Astrocyte (in vitro differentiated cells and primary cell): ENCODE data around the gene GUCY2C. TPM values are rescaled to one million over a fixed set of nuclear protein-coding genes. Genes with fewer than 3 reads are reported as not detected.

ENCODE experiments used
- DNase-seq: peaks from one replicate; pipeline ENCODE4 v3.0.0-alpha.2; 2010; ENCODE audit warnings: low read depth
- FAIRE-seq: peaks from 2 replicates; lab custom pipeline; 2011; peaks lifted over from hg19 to GRCh38; lab: Jason Lieb, UNC
- H2AFZ ChIP-seq: 2 replicates; pipeline ENCODE4 v1.6.0; 2012; ENCODE audit warnings: low read depth, low read length, inconsistent platforms
- H3K27ac ChIP-seq: 2 replicates; pipeline ENCODE4 v1.5.1; 2011; ENCODE audit warnings: low read depth, low read length, inconsistent platforms
- H3K27me3 ChIP-seq: 2 replicates; pipeline ENCODE4 v1.6.0; 2011; ENCODE audit warnings: low read length, inconsistent platforms; ENCODE audit not compliant: insufficient read depth
- H3K36me3 ChIP-seq: 2 replicates; pipeline ENCODE4 v1.5.1; 2011; ENCODE audit warnings: low read length, inconsistent platforms; ENCODE audit not compliant: insufficient read depth
- H3K4me1 ChIP-seq: 2 replicates; pipeline ENCODE4 v1.5.1; 2011; ENCODE audit warnings: low read length, inconsistent platforms; ENCODE audit not compliant: insufficient read depth
- H3K4me2 ChIP-seq: 2 replicates; pipeline ENCODE4 v1.6.0; 2012; ENCODE audit warnings: low read length, inconsistent platforms
- H3K4me3 ChIP-seq: 2 replicates; pipeline ENCODE4 v1.5.1; 2011; ENCODE audit warnings: low read depth, mild to moderate bottlenecking, low read length, inconsistent platforms; ENCODE audit not compliant: insufficient read depth
- H3K79me2 ChIP-seq: 2 replicates; pipeline ENCODE4 v1.6.0; 2012; ENCODE audit warnings: mild to moderate bottlenecking, low read length, inconsistent platforms; ENCODE audit not compliant: insufficient read depth
- H3K9ac ChIP-seq: 2 replicates; pipeline ENCODE4 v1.6.0; 2012; ENCODE audit warnings: mild to moderate bottlenecking, low read length, inconsistent platforms
- H3K9me3 ChIP-seq: 2 replicates; pipeline ENCODE4 v1.5.1; 2012; ENCODE audit warnings: low read depth, mild to moderate bottlenecking, low read length, inconsistent platforms; ENCODE audit not compliant: insufficient read depth
- H4K20me1 ChIP-seq: 2 replicates; pipeline ENCODE4 v1.6.0; 2012; ENCODE audit warnings: low read length, inconsistent platforms; ENCODE audit not compliant: insufficient read depth
- H3K27ac Mint-ChIP-seq: one replicate; pipeline ENCODE4 v1.8.0; 2021; ENCODE audit warnings: mild to moderate bottlenecking, mixed read lengths; ENCODE audit not compliant: unreplicated experiment
- H3K27me3 Mint-ChIP-seq: one replicate; pipeline ENCODE4 v1.8.0; 2021; ENCODE audit warnings: low read depth, mixed read lengths; ENCODE audit not compliant: unreplicated experiment
- H3K36me3 Mint-ChIP-seq: one replicate; pipeline ENCODE4 v1.8.0; 2021; ENCODE audit warnings: low read depth, mixed read lengths; ENCODE audit not compliant: unreplicated experiment
- H3K4me1 Mint-ChIP-seq: one replicate; pipeline ENCODE4 v1.8.0; 2021; ENCODE audit warnings: low read depth, mixed read lengths; ENCODE audit not compliant: unreplicated experiment
- H3K4me3 Mint-ChIP-seq: one replicate; pipeline ENCODE4 v1.8.0; 2021; ENCODE audit warnings: mild to moderate bottlenecking, moderate library complexity, mixed read lengths; ENCODE audit not compliant: unreplicated experiment
- H3K9me3 Mint-ChIP-seq: one replicate; pipeline ENCODE4 v1.8.0; 2021; ENCODE audit warnings: mild to moderate bottlenecking, mixed read lengths; ENCODE audit not compliant: unreplicated experiment
- CTCF ChIP-seq: IDR thresholded peaks from 2 replicates; pipeline ENCODE4 v1.5.1; 2011; ENCODE audit warnings: low read depth, mild to moderate bottlenecking, inconsistent platforms, low read length, moderate library complexity; ENCODE audit not compliant: insufficient read depth
- EZH2 ChIP-seq: IDR thresholded peaks from 2 replicates; pipeline ENCODE4 v1.6.1; 2012; ENCODE audit warnings: mild to moderate bottlenecking, low read length, inconsistent platforms; ENCODE audit not compliant: insufficient read depth
- total RNA-seq: library from RNA; stranded (reverse); gene quantifications from 2 replicates; pipeline ENCODE4 v1.2.1, GENCODE V29; 2021

The GUCY2C gene
- total RNA-seq, 1 donor from 2014 or later = 0.09 TPM

DNA sequence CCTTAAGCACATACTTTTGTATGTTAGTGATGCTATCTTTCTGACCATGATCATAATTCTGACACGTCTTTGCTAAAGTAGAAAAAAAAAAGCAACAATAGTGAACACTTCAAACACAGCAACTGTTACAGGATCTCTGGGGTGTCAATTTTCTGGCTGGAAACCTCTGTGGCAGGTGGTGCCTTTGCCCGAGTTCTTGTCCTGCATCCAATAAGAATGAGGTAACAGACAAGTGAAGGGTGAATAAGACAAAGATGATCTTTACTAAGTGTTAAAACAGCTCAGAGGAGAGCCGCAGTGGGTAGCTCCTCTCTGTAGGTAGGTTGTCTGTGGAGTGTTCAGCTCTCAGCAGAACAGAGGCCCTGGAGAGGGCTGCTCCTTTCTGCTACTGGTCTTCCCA is 107.8 kb downstream of the GUCY2C start:
- peaks cover 6% of the 10 kb centered on the region for H3K27me3 Mint-ChIP-seq
- DNase-seq = no peak
- no peak overlapping the region for H3K9ac ChIP-seq
- H3K79me2 ChIP-seq = no peaks in the 10 kb centered on the region
- H3K4me3 ChIP-seq = no peak overlapping the region
- H2AFZ ChIP-seq = no peak overlapping the region
- H3K9me3 ChIP-seq = no peaks in the 10 kb centered on the region
- no peak overlapping the region for H3K4me3 Mint-ChIP-seq
- no peak overlapping the region for H3K27ac ChIP-seq
- no peaks in the 10 kb centered on the region for H3K4me1 ChIP-seq
- FAIRE-seq = no peak
- TF ChIP-seq EZH2 = no peak
- TF ChIP-seq CTCF = no peak
- H3K36me3 Mint-ChIP-seq = no peaks in the 10 kb centered on the region
- no peaks in the 10 kb centered on the region for H4K20me1 ChIP-seq
- no peak overlapping the region for H3K4me2 ChIP-seq
- no peaks in the 10 kb centered on the region for H3K4me1 Mint-ChIP-seq
- H3K27ac Mint-ChIP-seq = no peak overlapping the region
- H3K9me3 Mint-ChIP-seq = peaks cover 4% of the 10 kb centered on the region
- H3K36me3 ChIP-seq = no peaks in the 10 kb centered on the region
- H3K27me3 ChIP-seq = no peaks in the 10 kb centered on the region

GRCh38 chr12:14578646-14579045 is 117.8 kb downstream of the GUCY2C start:
- H3K4me2 ChIP-seq = no peak overlapping the region
- no peaks in the 10 kb centered on the region for H3K36me3 ChIP-seq
- no peak overlapping the region for H3K4me3 Mint-ChIP-seq
- H3K27me3 ChIP-seq = no peaks in the 10 kb centered on the region
- TF ChIP-seq CTCF (no peak), EZH2 (no peak)
- no peaks in the 10 kb centered on the region for H3K9me3 Mint-ChIP-seq
- no peaks in the 10 kb centered on the region for H3K4me1 ChIP-seq
- H3K4me1 Mint-ChIP-seq = peaks cover 6% of the 10 kb centered on the region
- H3K9me3 ChIP-seq = no peaks in the 10 kb centered on the region
- no peak overlapping the region for H3K4me3 ChIP-seq
- H3K36me3 Mint-ChIP-seq = no peaks in the 10 kb centered on the region
- DNase-seq (no peak), FAIRE-seq (no peak)
- no peaks in the 10 kb centered on the region for H3K79me2 ChIP-seq
- no peak overlapping the region for H3K9ac ChIP-seq
- H3K27me3 Mint-ChIP-seq = no peaks in the 10 kb centered on the region
- no peak overlapping the region for H3K27ac ChIP-seq
- no peaks in the 10 kb centered on the region for H4K20me1 ChIP-seq
- H3K27ac Mint-ChIP-seq = no peak overlapping the region
- H2AFZ ChIP-seq = no peak overlapping the region

- DNase-seq (peak; percentile 62), FAIRE-seq (no peak)
- no peak overlapping the region for H3K27ac Mint-ChIP-seq
These were observed 119.1 kb downstream of the GUCY2C start for GRCh38 chr12:14577344-14577743.

More at GRCh38 chr12:14577344-14577743, 119.1 kb downstream of the GUCY2C start:
- Histone ChIP-seq H3K27me3 (no peaks in the 10 kb centered on the region), H3K27ac (no peak overlapping the region), H2AFZ (no peak overlapping the region), H3K9ac (no peak overlapping the region), H4K20me1 (no peaks in the 10 kb centered on the region), H3K4me3 (no peak overlapping the region), H3K9me3 (no peaks in the 10 kb centered on the region), H3K4me1 (no peaks in the 10 kb centered on the region), H3K79me2 (no peaks in the 10 kb centered on the region), H3K36me3 (no peaks in the 10 kb centered on the region), H3K4me2 (no peak overlapping the region)
- TF ChIP-seq EZH2 (no peak), CTCF (no peak)
- Mint-ChIP-seq H3K4me1 (peaks cover 6% of the 10 kb centered on the region), H3K36me3 (no peaks in the 10 kb centered on the region), H3K9me3 (no peaks in the 10 kb centered on the region), H3K4me3 (no peak overlapping the region), H3K27me3 (no peaks in the 10 kb centered on the region)
